Measurements from ENCODE around the gene ASB8.

The ASB8 gene, protein sequence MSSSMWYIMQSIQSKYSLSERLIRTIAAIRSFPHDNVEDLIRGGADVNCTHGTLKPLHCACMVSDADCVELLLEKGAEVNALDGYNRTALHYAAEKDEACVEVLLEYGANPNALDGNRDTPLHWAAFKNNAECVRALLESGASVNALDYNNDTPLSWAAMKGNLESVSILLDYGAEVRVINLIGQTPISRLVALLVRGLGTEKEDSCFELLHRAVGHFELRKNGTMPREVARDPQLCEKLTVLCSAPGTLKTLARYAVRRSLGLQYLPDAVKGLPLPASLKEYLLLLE

DNA sequence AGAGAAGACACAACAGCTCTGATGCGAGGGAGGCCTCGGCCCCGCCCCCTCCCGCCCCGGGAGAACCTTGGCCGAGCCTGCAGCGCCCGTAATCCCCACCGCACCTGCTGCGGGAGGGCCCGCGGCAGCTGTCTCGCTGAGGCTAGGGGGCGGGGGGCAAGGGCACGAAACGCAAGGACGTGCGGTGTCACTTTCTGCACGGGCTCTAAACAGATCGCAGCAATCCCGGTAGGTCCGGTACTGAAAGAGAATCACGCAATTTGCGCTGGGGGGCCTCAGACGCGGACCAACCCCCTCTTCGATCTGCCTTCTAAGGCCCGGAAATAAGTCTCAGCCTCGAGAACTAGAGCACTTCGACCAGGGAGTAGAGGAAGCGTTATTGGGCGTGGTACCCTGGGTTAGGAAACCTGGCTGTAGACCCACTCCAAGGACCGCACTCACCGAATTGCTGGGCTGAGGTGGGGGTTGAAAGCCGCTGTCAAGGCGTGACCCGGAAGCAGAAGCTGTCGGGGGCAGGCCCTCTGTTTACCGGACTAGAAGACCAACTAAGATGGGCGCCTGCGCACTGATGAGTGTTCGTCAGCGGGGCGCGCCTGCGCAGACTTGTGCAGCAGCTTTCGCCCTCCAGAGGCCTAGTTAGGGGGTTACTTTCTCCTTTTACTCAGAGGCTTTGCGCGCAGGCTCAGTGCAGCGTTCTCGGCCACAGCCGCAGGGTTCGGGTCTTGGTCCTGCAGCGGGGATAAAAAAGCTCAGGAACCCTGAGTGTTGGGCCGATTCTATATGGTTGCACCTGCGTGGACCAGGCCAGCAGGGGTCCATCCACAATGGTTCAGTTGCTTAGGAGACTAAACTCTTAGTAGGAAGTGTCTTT, at the start of gene ASB8:
Gene ASB8 (minus strand): TSS at position 498 of the 871 bp plus-strand sequence. CDS start 4,019 bp downstream, outside the sequence.
- FAIRE-seq, result peak; percentile 82

GRCh38 chr12:48203192-48203591, 45.9 kb upstream of the ASB8 start, which contains the start of gene OR10AD1:
Gene OR10AD1, minus strand, starts transcription at chr12:48203292. Its CDS starts 0 bp downstream, at chr12:48203292.
- no peak for FAIRE-seq

DNA sequence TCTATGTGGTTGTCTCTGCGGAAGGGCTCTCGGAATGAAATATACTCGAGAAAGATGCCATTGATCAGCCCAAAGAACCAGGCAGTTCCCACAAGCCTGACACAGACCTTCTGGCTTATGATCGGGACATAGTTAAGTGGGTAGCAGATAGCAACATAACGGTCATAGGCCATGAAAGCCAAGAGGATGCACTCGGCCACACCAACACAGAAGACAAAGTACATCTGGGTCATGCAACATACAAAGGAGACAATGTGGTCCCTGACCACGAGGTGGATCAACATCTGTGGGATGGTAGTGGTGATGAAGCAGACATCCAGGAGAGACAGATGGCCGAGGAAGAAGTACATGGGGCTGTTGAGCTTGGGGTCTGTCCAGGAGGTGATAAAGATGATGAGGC, 45.5 kb upstream of the ASB8 start:
- no peak for FAIRE-seq

DNA sequence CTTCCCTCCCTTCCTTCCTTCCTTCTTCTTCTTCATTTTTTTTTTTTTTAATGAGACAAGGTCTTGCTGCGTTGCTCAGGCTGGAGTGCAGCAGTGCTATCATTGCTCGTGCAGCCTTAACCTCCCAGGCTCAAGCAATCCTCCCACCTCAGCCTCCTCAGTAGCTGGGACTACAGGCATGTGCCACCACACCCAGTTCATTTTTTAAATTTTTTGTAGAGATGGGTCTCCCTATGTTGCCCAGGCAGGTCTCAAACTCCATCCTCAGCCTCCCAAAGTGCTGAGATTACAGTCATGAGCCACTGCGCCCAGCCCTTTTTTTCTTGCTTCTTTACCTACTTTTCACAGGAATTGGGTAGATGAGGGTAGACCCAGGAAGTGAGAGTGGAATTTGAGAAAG, 44.2 kb upstream of the ASB8 start:
- FAIRE-seq, result no peak

DNA sequence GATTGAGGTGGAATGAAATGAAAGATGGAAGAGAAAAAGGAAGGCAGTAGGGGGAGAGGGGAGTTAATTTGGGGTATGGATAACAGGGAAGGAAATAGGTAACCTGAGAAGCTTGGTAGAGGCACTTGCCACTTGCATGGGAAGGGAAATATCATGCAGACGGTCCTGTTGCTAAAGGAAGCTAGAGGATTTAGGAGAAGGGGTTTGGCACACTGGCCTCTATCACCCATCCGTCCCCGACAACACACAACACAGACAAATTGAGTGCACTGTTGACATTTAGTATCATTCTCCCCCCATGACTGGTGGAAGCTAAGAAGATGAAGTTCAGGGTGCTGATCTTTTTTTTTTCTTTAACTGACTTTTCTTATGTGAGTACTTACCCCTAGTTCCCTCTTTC, 43.8 kb upstream of the ASB8 start:
- FAIRE-seq, result no peak

DNA sequence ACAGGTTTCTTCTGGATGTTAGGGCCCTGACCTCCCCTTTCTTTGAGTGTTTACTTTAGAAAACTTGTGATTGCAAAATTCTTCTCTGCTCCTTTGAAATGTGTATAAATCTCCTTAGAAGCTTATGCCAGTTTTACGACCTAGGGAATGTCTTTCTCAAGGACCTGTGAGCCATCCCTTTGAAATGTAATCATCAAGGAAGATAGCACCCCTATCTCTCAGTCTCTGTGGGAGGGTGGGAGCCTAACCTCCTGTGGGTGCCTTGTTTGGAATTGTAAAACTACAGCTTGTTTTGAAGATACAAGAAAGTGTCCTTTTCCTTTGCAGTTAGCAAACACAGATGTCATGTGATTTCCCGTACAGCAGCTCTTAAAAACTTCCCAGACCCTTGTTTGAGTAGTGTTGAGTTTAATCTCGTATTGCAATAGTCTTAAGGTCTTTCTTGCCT, 42.5 kb upstream of the ASB8 start:
- FAIRE-seq, result peak; percentile 78

GRCh38 chr12:48198985-48199384, 41.7 kb upstream of the ASB8 start:
- FAIRE-seq, result no peak

DNA sequence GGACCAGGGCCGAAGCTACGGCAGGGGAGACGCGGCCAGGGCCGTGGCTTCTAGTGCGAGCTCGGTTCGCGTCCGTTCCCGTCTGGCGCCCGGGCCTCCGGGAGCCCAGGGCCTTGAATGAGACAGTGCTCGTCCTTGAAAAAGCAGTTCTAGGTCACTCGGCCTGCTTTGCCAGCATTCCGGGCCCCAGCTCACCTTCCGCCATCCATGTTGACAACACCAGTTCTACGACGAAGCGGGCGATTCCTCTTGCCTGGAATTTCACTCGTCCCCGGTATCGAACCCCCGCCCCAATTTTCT, 41.3 kb upstream of the ASB8 start:
- no peak for FAIRE-seq

GRCh38 chr12:48197971-48198671, 40.8 kb upstream of the ASB8 start:
- no peak for FAIRE-seq

- no peak for FAIRE-seq
These were observed 40.2 kb upstream of the ASB8 start for GRCh38 chr12:48197549-48197970.

DNA sequence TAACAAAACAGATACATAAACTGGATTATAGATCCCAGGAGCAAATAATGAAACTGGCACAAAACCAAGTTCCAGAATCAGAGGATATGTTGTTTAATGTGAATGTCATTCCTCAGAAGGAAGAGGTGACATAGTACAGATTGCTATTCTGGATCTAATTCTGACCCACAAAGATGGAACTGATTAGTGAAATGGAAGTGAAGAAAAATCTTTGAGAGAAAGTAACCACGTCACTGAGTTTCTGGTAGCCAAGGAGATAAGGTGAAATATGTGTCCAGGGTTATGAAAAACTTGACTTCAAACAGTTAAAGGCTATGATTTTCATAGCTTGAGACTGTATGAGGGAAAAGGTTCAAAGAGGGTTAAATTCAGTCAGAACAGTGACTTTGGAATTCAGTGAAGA, 37.5 kb upstream of the ASB8 start:
- no peak for FAIRE-seq

DNA sequence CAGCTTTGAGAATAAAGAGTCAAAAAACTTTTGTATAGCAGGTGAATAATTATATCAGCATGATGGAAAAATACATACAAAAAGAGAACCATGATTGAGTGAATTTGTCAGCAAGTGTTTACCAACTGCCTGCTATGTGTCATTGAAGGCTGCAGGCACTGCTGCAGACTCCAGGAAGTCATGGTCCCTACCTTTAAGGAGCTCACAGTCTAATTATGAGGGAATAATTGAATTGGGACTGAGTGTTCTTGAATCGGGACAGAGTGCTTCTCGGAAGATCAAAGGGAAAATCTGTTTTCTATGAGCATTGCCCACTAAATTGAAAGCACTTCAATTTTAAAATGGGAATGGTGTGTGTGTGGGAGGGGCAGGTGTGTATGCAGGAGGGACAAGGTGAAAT, 36.3 kb upstream of the ASB8 start:
- no peak for FAIRE-seq

DNA sequence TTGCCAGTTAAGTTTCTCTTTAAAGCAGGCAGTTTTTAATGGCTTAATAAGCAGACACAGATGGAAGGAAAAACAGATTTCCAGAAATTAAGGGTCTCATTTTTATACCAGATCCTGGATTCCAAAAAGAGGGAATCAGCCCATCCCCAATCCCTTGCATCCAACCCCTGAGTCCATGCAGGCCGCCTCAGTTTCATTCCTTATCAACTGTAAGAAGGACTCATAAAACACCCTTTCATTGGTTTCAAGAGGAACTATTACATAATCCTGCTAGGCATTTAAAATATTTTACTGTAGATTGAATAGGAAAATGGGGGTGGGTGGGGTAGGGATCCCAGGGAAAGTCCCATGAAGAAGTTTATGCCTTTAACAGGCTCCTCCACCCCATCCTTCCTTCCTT, 35.5 kb upstream of the ASB8 start:
- FAIRE-seq, result no peak

DNA sequence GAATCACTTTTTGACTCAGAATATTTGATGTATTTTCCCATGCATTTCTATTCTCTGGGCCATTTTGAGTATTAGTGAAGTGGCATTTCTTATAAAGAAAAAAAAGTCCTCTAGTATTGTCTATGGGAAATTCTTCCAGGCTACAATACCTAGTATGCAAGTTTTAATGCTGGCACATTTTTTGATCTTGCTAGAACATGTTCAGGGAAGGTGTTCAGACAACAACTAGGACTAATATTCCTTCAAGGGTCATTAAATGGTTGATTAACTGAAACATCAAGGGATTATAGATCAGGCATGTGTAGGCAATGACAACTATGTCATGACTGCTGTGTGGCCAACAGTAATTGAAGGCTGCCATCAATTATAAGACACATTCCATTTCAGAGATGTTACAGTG, 33.8 kb upstream of the ASB8 start:
- FAIRE-seq, result no peak

DNA sequence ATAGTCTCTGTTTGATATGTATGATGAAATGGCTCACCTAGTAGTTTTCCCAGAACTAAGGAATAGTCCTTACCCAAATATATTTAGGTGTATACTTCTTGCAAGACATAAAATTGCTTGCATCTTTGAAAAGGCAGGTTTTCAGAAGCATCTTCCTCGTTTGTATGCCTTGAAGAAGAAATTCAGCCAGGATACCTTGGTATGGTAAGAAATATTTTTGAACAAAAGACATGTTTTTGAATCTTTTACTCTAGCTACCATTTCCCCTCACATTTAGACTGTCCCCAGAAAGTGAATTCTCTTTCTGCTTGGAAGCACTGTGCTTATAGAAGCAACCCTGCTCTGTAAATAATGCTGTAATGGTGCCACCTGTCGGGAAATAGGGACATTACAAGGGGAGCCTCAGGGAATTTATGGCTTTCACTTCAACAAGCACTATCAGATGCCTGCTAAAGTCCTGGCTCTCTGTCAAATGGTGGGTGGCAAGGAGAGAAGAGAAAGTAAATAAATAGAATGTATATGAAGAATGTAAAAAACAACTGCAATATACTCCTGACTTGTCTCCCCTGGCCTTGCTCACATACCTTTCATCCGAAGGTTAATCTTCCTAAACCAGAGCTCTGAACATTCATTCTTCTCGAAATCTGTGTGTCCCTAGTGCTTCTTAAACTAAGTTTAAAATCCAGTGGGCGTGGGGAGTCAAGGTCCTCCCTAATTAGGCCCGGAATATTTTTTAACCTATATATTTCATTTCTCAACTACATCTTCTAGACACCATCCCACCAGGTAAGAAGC, 32.2 kb upstream of the ASB8 start:
- peak; percentile 77 for FAIRE-seq

GRCh38 chr12:48187916-48188695, 30.8 kb upstream of the ASB8 start:
- FAIRE-seq, result no peak

- FAIRE-seq, result no peak
These were observed 28.0 kb upstream of the ASB8 start for GRCh38 chr12:48185181-48185919.

GRCh38 chr12:48184549-48184922, 27.2 kb upstream of the ASB8 start:
- FAIRE-seq, result no peak

DNA sequence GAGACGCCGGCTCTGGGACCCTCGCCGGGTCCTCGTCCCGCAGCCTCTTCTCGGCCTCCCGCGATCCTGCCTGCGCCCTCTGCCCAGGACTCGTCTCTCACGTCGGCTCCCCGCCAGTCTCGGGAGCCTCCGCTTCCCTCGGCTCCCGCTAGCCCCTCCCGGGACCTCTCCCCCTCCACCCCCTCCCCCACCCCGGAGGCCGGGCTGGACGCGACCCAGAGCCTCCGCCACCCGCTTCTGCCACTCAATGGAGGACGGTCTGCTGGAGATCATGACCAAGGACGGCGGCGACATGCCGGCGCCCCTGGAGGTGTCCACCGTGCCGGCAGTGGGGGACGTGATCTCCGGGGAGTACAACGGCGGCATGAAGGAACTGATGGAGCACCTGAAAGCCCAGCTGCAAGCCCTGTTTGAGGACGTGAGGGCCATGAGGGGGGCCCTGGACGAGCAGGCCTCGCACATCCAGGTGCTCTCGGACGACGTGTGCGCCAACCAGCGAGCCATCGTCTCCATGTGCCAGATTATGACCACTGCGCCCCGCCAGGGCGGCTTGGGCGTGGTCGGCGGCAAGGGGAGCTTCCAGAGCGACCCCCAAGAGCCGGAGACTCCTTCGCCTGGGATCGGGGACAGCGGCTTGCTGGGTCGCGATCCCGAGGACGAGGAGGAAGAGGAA, 26.7 kb upstream of the ASB8 start:
- FAIRE-seq, result no peak

DNA sequence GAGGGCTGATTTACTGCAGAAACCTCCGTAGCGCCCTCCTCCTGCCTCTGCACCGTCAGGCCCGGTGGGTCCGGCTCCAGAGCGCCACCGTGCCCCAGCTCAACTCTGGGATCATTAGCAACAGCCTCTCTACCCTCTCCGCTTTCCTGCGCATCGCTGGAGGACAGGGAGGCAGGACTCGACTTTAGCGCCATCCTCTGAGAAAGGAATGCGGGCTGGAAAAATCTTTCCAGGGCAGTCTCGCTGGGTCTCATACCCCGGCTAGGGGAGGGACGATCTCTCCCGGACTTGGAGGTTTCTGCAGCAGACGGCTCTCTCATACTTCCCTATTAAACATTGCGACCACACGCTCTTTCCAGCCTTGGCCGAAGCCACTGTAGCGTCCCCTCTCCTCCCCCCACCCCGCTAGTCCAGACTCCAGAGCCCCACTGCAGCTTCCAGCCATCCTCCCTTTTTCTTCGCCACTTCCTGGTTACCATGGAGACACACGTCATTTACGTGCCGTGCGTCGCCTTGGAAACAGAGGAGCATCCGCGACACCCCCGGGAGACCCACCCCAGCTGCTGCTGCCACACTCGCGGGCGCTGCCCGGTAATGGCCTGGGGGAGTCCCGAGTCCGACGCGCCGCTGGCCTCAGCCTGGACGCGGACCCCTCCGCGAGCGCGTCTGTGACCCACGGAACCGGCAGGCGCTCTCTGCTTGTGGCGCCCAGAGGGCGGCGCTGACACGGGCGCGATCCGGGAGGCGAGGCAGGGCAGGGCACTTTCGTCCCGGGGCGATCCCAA, 26.0 kb upstream of the ASB8 start, which contains the start of gene CCDC184:
Gene CCDC184 (plus strand): TSS at position 554 of the 785 bp plus-strand sequence. CDS start 479 bp downstream, outside the sequence.
- no peak for FAIRE-seq

Measured in endometrium (tissue), 2 donors.